ENCODE measurements around the gene BLTP3A. TPM values are rescaled to one million over a fixed set of nuclear protein-coding genes. Genes with fewer than 3 reads are reported as not detected.

BLTP3A gene
- total RNA-seq, 3 donors from 2014 or later = 10.5 to 13.5 (median 12.2) TPM

GRCh38 chr6:34810017-34810882, 18.4 kb downstream of the BLTP3A start:
- no peak for DNase-seq (ENCODE audit: low spot score in 2 of 2)
- intact Hi-C loops (cut with DNase I; ENCODE audit: low total_unique reads) = no loop called here
- Histone ChIP-seq H3K27ac (no peak overlapping the region), H3K27me3 (no peaks in the 10 kb centered on the region), H3K4me3 (no peak overlapping the region), H3K36me3 (no peaks in the 10 kb centered on the region), H3K9me3 (no peaks in the 10 kb centered on the region), H3K4me1 (no peaks in the 10 kb centered on the region)
- TF ChIP-seq CTCF (IDR thresholded peaks at IDR 0.05) (no peak), POLR2AphosphoS5 (IDR thresholded peaks at IDR 0.05) (no peak), POLR2A (IDR thresholded peaks at IDR 0.05) (no peak)

- Histone ChIP-seq H3K4me3 (no peak overlapping the region), H3K27ac (no peak overlapping the region), H3K36me3 (no peaks in the 10 kb centered on the region), H3K4me1 (no peaks in the 10 kb centered on the region), H3K9me3 (no peaks in the 10 kb centered on the region), H3K27me3 (no peaks in the 10 kb centered on the region)
- intact Hi-C loops (cut with DNase I; ENCODE audit: low total_unique reads) = no loop called here
- DNase-seq (ENCODE audit: low spot score in 2 of 2) = no peak
- TF ChIP-seq POLR2AphosphoS5 (IDR thresholded peaks at IDR 0.05) = no peak
- TF ChIP-seq POLR2A (IDR thresholded peaks at IDR 0.05) = no peak
- TF ChIP-seq CTCF (IDR thresholded peaks at IDR 0.05) = no peak
These were observed 19.2 kb downstream of the BLTP3A start for GRCh38 chr6:34810936-34811632.

- TF ChIP-seq POLR2A (IDR thresholded peaks at IDR 0.05) (no peak), POLR2AphosphoS5 (IDR thresholded peaks at IDR 0.05) (no peak), CTCF (IDR thresholded peaks at IDR 0.05) (no peak)
- Histone ChIP-seq H3K4me1 (no peaks in the 10 kb centered on the region), H3K9me3 (no peaks in the 10 kb centered on the region), H3K36me3 (no peaks in the 10 kb centered on the region), H3K4me3 (no peak overlapping the region), H3K27me3 (no peaks in the 10 kb centered on the region), H3K27ac (no peak overlapping the region)
- intact Hi-C loops (cut with DNase I; ENCODE audit: low total_unique reads) = no loop called here
- no peak for DNase-seq (ENCODE audit: low spot score in 2 of 2)
These were observed 21.3 kb downstream of the BLTP3A start for GRCh38 chr6:34813028-34813713.

GRCh38 chr6:34816635-34817301, 24.9 kb downstream of the BLTP3A start:
- H3K36me3 ChIP-seq = no peaks in the 10 kb centered on the region
- H3K27me3 ChIP-seq = no peaks in the 10 kb centered on the region
- no peaks in the 10 kb centered on the region for H3K9me3 ChIP-seq
- no peak for DNase-seq (ENCODE audit: low spot score in 2 of 2)
- H3K4me3 ChIP-seq = no peak overlapping the region
- no peak overlapping the region for H3K27ac ChIP-seq
- intact Hi-C loops (cut with DNase I; ENCODE audit: low total_unique reads) = no loop called here
- TF ChIP-seq CTCF (IDR thresholded peaks at IDR 0.05) = no peak
- no peak for TF ChIP-seq POLR2A (IDR thresholded peaks at IDR 0.05)
- TF ChIP-seq POLR2AphosphoS5 (IDR thresholded peaks at IDR 0.05) = no peak
- no peaks in the 10 kb centered on the region for H3K4me1 ChIP-seq

Data from breast epithelium (tissue), 4 donors.